Vagina (tissue), 2 donors: ENCODE data around the gene HYKK. TPM values are rescaled to one million over a fixed set of nuclear protein-coding genes. Genes with fewer than 3 reads are reported as not detected.
"Not testable (repeated sequence)": the region's sequence is repeated elsewhere in the genome, so short reads cannot be mapped to it uniquely, and the experiment has no call there.

Experiments
- DNase-seq, 2 donors: peaks; one replicate each; pipeline ENCODE4 v3.0.0-alpha.2; 2017; ENCODE audit errors: extremely low spot score in 2 of 2
- H3K27ac ChIP-seq: fragments of 200-600 bp; sonication (generic); one replicate; pipeline ENCODE4 v1.5.1; 2019
- H3K27me3 ChIP-seq: fragments of 200-600 bp; sonication (generic); one replicate; pipeline ENCODE4 v1.5.1; 2019
- H3K36me3 ChIP-seq, 2 donors: fragments of 200-600 bp; sonication (generic); one replicate each; pipeline ENCODE4 v1.5.1; 2017 to 2019
- H3K4me1 ChIP-seq: fragments of 200-600 bp; sonication (generic); one replicate; pipeline ENCODE4 v1.5.1; 2019
- H3K4me3 ChIP-seq, 2 donors: fragments of 200-600 bp; sonication (generic); 1 replicate in 1 of 2; 2 replicates in 1 of 2; pipeline ENCODE4 v1.5.1; 2016 to 2019
- H3K9me3 ChIP-seq: fragments of 200-600 bp; sonication (generic); one replicate; pipeline ENCODE4 v1.5.1; 2019
- POLR2A ChIP-seq, 2 donors: fragments of 450-650 bp; IDR thresholded peaks; one replicate each; pipeline ENCODE4 v1.6.1; 2017; ENCODE audit warnings: antibody characterized with exemption in 2 of 2, mild to moderate bottlenecking in 2 of 2, moderate library complexity in 2 of 2
- POLR2AphosphoS5 ChIP-seq, 2 donors: sonication (generic); formaldehyde crosslinking; IDR thresholded peaks; one replicate each; pipeline ENCODE4 v1.9.0; 2017; ENCODE audit warnings: antibody characterized with exemption in 2 of 2, mild to moderate bottlenecking in 2 of 2, low read depth in 1 of 2; ENCODE audit not compliant: insufficient read depth in 1 of 2
- intact Hi-C: fragments of 100-400 bp; cut with DNase I; formaldehyde crosslinking; loops from one replicate; pipeline ENCODE4 v1.15.1; 2023
- total RNA-seq: library from RNA; depleted of rRNA; stranded (reverse); fragments of >200 nt; gene quantifications from one replicate; pipeline ENCODE4 v1.2.3, GENCODE V29; 2016
- TF ChIP-seq, protein P1 (sequence below), 3 experiments: fragments of 450-650 bp in 2 of 3; fragments of 200-600 bp in 1 of 3; sonication (generic) in 1 of 3; IDR thresholded peaks; one replicate each; pipeline ENCODE4 v1.5.1; 2017 to 2019; ENCODE audit warnings: antibody characterized with exemption in 3 of 3, mild to moderate bottlenecking in 2 of 3, moderate library complexity in 2 of 3

Gene HYKK
- total RNA-seq, 1 donor from 2014 or later = 9.6 TPM

DNA sequence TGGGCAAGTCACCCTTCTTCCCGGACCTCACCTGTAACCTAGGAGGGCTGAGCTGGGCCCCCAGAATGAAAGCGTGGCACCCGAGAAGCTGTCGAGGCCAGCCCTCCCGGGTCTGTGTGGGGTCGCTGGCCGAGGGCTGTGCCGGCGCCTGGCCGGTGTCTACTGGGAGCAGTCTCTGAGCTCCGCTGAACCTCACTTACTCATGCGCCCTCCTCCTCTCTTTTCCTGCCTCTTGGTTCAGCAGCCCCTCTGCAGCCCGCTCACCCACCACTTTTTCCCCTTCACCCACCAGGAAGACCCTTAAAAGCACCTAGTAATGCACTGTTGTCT lies 419 bp downstream of the HYKK start:
- Histone ChIP-seq H3K27ac (peak overlapping the region; percentile 72), H3K9me3 (no peaks in the 10 kb centered on the region), H3K36me3 (no peaks in the 10 kb centered on the region), H3K27me3 (no peaks in the 10 kb centered on the region), H3K4me3 (peak overlapping the region; percentile 93 to 95), H3K4me1 (peaks cover 16% of the 10 kb centered on the region)
- no peak for DNase-seq
- intact Hi-C loops = no loop called here
- TF ChIP-seq, protein P1, sequence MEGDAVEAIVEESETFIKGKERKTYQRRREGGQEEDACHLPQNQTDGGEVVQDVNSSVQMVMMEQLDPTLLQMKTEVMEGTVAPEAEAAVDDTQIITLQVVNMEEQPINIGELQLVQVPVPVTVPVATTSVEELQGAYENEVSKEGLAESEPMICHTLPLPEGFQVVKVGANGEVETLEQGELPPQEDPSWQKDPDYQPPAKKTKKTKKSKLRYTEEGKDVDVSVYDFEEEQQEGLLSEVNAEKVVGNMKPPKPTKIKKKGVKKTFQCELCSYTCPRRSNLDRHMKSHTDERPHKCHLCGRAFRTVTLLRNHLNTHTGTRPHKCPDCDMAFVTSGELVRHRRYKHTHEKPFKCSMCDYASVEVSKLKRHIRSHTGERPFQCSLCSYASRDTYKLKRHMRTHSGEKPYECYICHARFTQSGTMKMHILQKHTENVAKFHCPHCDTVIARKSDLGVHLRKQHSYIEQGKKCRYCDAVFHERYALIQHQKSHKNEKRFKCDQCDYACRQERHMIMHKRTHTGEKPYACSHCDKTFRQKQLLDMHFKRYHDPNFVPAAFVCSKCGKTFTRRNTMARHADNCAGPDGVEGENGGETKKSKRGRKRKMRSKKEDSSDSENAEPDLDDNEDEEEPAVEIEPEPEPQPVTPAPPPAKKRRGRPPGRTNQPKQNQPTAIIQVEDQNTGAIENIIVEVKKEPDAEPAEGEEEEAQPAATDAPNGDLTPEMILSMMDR (IDR thresholded peaks at IDR 0.05) = no peak
- TF ChIP-seq POLR2AphosphoS5 (IDR thresholded peaks at IDR 0.05; ENCODE audit: insufficient read depth in 1 of 2, low read depth in 1 of 2) = no peak
- no peak for TF ChIP-seq POLR2A (IDR thresholded peaks at IDR 0.05)

DNA sequence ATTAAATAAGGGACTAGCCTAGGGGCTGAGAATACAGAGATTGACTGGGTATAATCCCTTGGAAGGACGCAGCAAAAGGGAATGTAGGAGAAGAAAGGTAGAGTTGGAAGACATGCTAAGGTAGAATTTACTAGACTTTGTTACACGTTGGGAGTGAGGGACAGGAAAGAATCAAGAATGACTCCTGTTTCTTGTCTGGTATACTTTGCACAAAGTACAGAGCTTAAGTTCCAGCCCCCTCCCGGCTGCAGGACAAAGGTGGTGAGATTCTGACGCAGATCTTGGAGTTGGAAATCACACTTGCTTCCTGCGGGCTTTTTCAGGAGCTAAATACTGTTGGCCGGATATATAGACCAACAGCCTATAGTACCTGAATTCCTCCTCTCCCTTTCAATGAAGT lies 895 bp downstream of the HYKK start:
- Histone ChIP-seq H3K9me3 (no peaks in the 10 kb centered on the region), H3K27ac (no peak overlapping the region), H3K27me3 (no peaks in the 10 kb centered on the region), H3K4me3 (peak overlapping the region in 1 of 2 donors; percentile 95), H3K4me1 (peaks cover 16% of the 10 kb centered on the region), H3K36me3 (no peaks in the 10 kb centered on the region)
- TF ChIP-seq, protein P1 (IDR thresholded peaks at IDR 0.05) = no peak
- no peak for TF ChIP-seq POLR2AphosphoS5 (IDR thresholded peaks at IDR 0.05; ENCODE audit: insufficient read depth in 1 of 2, low read depth in 1 of 2)
- no peak for TF ChIP-seq POLR2A (IDR thresholded peaks at IDR 0.05)
- no peak for DNase-seq
- intact Hi-C loops = no loop called here

DNA sequence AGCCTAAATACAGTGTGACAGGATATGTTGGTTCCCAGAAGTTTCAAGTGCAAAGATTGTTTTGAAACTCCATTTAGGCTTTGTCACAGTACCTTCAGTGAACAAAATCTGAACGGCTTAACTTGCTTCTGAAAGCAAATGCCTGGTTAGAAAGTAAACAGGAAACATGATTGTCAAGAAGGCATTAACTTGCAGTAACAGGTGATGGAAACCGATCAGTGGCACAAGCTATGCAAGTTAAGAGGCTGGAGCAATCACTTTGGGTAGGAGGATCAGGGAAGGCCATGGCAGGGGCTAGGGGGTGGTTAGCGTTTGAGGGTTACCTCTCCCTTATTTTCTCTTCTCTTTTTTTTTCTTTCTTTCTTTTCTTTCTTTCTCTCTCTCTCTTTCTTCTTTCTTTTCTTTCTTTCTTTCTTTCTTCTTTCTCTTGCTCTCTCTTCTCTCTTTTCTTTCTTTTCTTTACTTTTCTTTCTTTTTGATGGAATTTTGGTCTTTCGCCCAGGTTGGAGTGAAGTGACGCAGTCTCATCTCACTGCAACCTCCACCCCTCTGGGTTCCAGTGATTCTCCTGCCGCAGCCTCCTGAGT lies 2.4 kb downstream of the HYKK start:
- Histone ChIP-seq H3K9me3 (no peaks in the 10 kb centered on the region), H3K27me3 (no peaks in the 10 kb centered on the region), H3K36me3 (no peaks in the 10 kb centered on the region), H3K27ac (no peak overlapping the region), H3K4me1 (peaks cover 16% of the 10 kb centered on the region), H3K4me3 (no peak overlapping the region)
- TF ChIP-seq POLR2AphosphoS5 (IDR thresholded peaks at IDR 0.05; ENCODE audit: insufficient read depth in 1 of 2, low read depth in 1 of 2) (no peak), POLR2A (IDR thresholded peaks at IDR 0.05) (no peak)
- TF ChIP-seq, protein P1 (IDR thresholded peaks at IDR 0.05) = no peak
- no peak for DNase-seq
- intact Hi-C loops = no loop called here

DNA sequence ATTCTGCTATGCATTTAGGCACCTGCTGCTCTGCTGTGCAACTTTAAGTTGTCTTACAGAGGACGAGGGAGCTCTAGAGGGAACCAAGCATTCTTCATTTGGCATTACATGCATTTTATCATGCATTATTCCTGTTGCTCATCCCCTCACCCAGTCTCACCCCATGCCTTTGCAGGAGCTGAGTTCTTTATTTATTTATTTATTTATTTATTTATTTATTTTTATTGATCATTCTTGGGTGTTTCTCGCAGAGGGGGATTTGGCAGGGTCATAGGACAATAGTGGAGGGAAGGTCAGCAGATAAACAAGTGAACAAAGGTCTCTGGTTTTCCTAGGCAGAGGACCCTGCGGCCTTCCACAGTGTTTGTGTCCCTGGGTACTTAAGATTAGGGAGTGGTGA lies 12.7 kb downstream of the HYKK start:
- not testable (repeated sequence) for H3K4me3 ChIP-seq, H3K9me3 ChIP-seq

DNA sequence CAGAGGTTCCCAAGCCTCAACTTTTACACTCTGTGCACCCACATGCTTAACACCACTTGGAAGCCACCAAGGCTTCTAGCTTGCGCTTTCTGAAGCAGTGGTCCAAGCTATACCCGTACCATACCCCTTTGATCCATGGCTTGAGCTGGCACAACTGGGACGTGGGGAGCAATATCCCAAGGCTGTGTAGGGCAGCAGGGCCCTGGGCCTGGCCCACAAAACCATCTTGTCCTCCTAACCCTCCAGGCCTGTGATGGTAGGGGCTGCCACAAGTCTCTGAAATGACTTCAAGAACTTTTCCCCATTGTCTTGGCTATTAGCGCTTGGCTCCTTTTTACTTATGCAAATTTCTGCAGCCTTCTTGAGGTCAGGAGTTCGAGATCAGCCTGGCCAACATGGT lies 16.9 kb downstream of the HYKK start:
- intact Hi-C loops = no loop called here
- H3K27me3 ChIP-seq = no peaks in the 10 kb centered on the region
- H3K36me3 ChIP-seq = no peaks in the 10 kb centered on the region
- DNase-seq = no peak
- H3K9me3 ChIP-seq = no peaks in the 10 kb centered on the region
- H3K27ac ChIP-seq = no peak overlapping the region
- no peaks in the 10 kb centered on the region for H3K4me1 ChIP-seq
- H3K4me3 ChIP-seq = no peak overlapping the region
- TF ChIP-seq POLR2A (IDR thresholded peaks at IDR 0.05) = no peak
- no peak for TF ChIP-seq POLR2AphosphoS5 (IDR thresholded peaks at IDR 0.05; ENCODE audit: insufficient read depth in 1 of 2, low read depth in 1 of 2)
- TF ChIP-seq, protein P1 (IDR thresholded peaks at IDR 0.05) = no peak

More for the DNA sequence above, 12.7 kb downstream of the HYKK start:
- H3K27ac ChIP-seq, H3K27me3 ChIP-seq, H3K36me3 ChIP-seq, intact Hi-C loops, DNase-seq, H3K4me1 ChIP-seq: not testable (repeated sequence)
